Neural crest cell (in vitro differentiated cells): ENCODE measurements around the gene BCAT1. TPM values are rescaled to one million over a fixed set of nuclear protein-coding genes. Genes with fewer than 3 reads are reported as not detected.

Experiments
- DNase-seq: peaks from one replicate; pipeline ENCODE4 v3.0.0; 2021; ENCODE audit warnings: low read depth, mixed read lengths, low spot score
- H3K27ac Mint-ChIP-seq: one replicate; pipeline ENCODE4 v1.8.0; 2021; ENCODE audit warnings: mild to moderate bottlenecking, mixed read lengths; ENCODE audit not compliant: unreplicated experiment
- H3K27me3 Mint-ChIP-seq: 2 replicates; pipeline ENCODE4 v1.8.0; 2021; ENCODE audit warnings: low read depth, mild to moderate bottlenecking, mixed read lengths
- H3K36me3 Mint-ChIP-seq: 2 replicates; pipeline ENCODE4 v1.8.0; 2021; ENCODE audit warnings: low read depth, mild to moderate bottlenecking, mixed read lengths
- H3K4me1 Mint-ChIP-seq: 2 replicates; pipeline ENCODE4 v1.8.0; 2021; ENCODE audit warnings: mixed read lengths
- H3K4me3 Mint-ChIP-seq: one replicate; pipeline ENCODE4 v1.8.0; 2021; ENCODE audit warnings: mild to moderate bottlenecking, mixed read lengths
- H3K9me3 Mint-ChIP-seq: 2 replicates; pipeline ENCODE4 v1.8.0; 2021; ENCODE audit warnings: mixed read lengths
- total RNA-seq: library from RNA; stranded (reverse); gene quantifications from 2 replicates; pipeline ENCODE4 v1.2.1, GENCODE V29; 2021
- TF ChIP-seq, protein P1 (sequence below): fragments of 200-600 bp; sonication (generic); conservative IDR thresholded peaks from 2 replicates; pipeline ENCODE4 v1.5.0; 2021; ENCODE audit warnings: antibody characterized with exemption, mild to moderate bottlenecking

BCAT1 gene
- total RNA-seq, 1 donor from 2014 or later, result 199 TPM

DNA sequence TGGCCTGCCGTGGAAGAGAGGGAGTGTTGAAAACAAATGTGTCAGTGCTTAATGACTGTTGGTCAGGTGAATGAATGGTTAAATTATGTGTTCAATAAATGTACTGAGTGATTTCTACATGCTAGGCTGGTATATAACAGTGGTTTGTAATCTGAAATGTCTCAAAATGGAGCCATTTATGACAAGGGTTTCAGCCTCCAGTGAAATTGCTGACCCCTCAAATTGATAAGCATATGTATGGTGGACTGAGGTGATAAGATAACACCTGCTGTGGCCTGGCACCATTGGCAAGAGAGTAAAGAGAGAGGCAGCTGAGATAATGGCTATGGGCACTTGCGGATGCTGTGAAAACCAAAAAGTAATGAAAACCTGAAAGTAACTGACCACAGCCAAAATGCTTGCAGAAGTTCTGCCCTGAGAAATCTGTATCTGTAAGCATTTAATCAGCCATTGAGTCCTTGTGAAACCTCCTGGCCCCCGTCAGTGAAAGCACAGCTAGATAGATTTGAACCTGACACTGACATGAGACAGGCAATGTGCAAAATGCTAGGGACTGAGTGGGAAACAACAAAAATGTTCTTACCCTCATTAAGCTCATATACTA lies 1.4 kb upstream of the BCAT1 start:
- DNase-seq, result no peak
- no peaks in the 10 kb centered on the region for H3K36me3 Mint-ChIP-seq
- no peaks in the 10 kb centered on the region for H3K27me3 Mint-ChIP-seq
- peak overlapping the region; percentile 73 for H3K4me3 Mint-ChIP-seq
- H3K27ac Mint-ChIP-seq, result no peak overlapping the region
- peaks cover 52% of the 10 kb centered on the region for H3K4me1 Mint-ChIP-seq
- no peaks in the 10 kb centered on the region for H3K9me3 Mint-ChIP-seq
- TF ChIP-seq, protein P1, sequence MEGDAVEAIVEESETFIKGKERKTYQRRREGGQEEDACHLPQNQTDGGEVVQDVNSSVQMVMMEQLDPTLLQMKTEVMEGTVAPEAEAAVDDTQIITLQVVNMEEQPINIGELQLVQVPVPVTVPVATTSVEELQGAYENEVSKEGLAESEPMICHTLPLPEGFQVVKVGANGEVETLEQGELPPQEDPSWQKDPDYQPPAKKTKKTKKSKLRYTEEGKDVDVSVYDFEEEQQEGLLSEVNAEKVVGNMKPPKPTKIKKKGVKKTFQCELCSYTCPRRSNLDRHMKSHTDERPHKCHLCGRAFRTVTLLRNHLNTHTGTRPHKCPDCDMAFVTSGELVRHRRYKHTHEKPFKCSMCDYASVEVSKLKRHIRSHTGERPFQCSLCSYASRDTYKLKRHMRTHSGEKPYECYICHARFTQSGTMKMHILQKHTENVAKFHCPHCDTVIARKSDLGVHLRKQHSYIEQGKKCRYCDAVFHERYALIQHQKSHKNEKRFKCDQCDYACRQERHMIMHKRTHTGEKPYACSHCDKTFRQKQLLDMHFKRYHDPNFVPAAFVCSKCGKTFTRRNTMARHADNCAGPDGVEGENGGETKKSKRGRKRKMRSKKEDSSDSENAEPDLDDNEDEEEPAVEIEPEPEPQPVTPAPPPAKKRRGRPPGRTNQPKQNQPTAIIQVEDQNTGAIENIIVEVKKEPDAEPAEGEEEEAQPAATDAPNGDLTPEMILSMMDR, result no peak

DNA sequence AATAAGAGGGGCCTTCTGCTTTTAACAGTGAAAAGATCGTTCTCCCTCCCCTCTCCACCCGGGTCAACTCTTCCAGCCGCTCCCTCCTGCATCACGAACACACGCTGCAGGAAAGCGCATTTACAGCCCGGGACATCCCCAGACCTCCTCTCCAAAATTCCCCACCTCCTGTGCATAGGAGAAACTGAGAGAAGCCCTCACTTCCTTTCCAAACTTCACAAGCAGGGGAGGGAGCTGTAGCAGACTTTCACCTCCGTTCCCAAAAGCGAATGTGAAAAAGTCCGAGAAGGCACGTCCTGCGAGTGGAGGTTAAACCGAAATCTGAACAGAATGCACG lies 513 bp downstream of the BCAT1 start:
- H3K36me3 Mint-ChIP-seq, result peaks cover 6% of the 10 kb centered on the region
- TF ChIP-seq, protein P1, result no peak
- H3K27me3 Mint-ChIP-seq, result no peaks in the 10 kb centered on the region
- H3K4me1 Mint-ChIP-seq, result peaks cover 64% of the 10 kb centered on the region
- H3K4me3 Mint-ChIP-seq, result peak overlapping the region; percentile 98
- peak; percentile 19 for DNase-seq
- H3K27ac Mint-ChIP-seq, result peak overlapping the region; percentile 100
- no peaks in the 10 kb centered on the region for H3K9me3 Mint-ChIP-seq

DNA sequence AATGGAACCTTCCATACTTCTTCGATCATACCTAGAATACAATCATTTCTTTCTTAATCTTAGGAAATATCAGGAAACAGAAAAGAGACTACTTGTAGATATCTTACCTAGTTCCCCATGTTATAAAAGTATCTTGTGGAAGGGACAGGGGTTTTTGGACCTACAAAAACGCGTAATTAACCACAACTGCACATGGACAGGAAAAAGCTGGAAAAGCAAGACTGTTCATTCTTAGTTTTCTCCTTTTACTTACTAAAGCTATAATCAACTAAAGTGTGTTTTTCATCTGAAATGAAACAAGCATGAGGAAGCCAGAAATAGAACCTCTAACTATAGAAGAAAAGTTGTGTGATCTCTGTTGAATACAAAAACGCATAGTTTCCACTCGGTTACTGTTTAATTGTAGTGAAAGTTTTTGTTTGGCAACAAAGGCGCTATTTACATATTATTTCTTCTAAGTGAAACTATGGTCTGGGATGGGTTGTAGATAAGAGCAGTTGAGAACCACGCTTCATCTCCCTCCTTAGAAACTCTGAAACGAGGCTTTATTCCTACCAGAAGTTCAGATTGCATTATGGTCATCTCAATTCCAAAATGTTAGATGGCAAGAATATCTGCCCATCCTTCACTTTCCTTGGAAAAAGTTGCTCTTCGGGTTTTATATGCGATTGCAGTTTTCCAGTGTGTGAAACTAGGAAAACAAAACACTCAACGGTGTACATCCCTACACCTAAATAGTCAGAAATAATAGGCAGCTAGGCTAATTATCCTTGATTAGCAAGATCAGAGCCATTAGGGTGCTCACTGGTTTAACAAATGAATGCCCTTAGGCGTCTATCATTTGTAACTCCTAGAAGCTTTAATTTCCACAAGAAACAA lies 1.1 kb downstream of the BCAT1 start:
- H3K4me1 Mint-ChIP-seq, result peaks cover 63% of the 10 kb centered on the region

DNA sequence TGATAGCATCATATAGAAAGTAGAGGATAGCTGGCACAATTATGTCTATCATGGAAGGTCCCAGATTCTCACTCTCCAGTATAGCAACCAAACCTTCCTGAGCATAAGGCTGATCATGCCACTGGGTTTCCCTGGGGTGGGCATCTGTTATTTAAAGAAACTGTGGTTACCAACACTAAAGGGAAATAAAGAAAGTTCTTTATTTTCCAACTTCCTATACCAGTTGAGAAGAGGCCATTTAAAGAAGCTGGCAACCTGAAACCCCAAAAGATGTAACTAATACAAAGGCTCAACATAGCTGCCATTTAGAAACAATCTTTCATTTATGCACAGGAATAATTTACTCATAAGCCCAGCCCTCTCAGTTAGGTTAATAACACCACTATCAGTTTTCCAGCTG lies 3.1 kb downstream of the BCAT1 start:
- Mint-ChIP-seq H3K9me3 (no peaks in the 10 kb centered on the region), H3K27ac (no peak overlapping the region), H3K4me3 (peak overlapping the region; percentile 56), H3K27me3 (no peaks in the 10 kb centered on the region), H3K4me1 (peaks cover 66% of the 10 kb centered on the region), H3K36me3 (peaks cover 8% of the 10 kb centered on the region)
- no peak for DNase-seq
- TF ChIP-seq, protein P1, result no peak

More for the DNA sequence above, 1.1 kb downstream of the BCAT1 start:
- H3K9me3 Mint-ChIP-seq, result no peaks in the 10 kb centered on the region
- peaks cover 6% of the 10 kb centered on the region for H3K36me3 Mint-ChIP-seq
- H3K4me3 Mint-ChIP-seq, result peak overlapping the region; percentile 98
- H3K27ac Mint-ChIP-seq, result peak overlapping the region; percentile 100
- TF ChIP-seq, protein P1, result no peak
- DNase-seq, result no peak
- no peaks in the 10 kb centered on the region for H3K27me3 Mint-ChIP-seq

DNA sequence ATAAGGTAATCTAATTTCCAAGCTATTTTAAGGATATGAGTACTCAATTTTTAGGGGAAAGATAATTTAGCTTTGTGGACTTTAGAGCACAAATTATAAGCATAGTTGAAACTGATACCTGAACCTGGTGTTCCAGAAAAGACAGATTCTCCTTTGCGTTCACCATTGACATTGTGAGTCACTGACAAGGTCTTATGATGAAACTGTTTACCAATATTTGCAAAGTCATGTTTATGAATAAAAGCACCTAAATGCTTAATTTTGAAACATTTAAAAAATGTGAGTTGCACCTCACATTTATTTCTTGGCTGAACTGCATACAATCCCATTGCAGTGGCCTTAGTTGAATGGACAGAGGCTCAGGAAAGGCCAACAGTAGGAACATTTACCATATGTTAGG lies 3.9 kb downstream of the BCAT1 start:
- peak overlapping the region; percentile 56 for H3K4me3 Mint-ChIP-seq
- H3K4me1 Mint-ChIP-seq, result peaks cover 71% of the 10 kb centered on the region
- no peak for DNase-seq
- peaks cover 8% of the 10 kb centered on the region for H3K36me3 Mint-ChIP-seq
- no peaks in the 10 kb centered on the region for H3K27me3 Mint-ChIP-seq
- no peaks in the 10 kb centered on the region for H3K9me3 Mint-ChIP-seq
- TF ChIP-seq, protein P1, result no peak
- H3K27ac Mint-ChIP-seq, result no peak overlapping the region
